H1 (cell line): ENCODE data around the gene CACNA2D4. TPM values are rescaled to one million over a fixed set of nuclear protein-coding genes. Genes with fewer than 3 reads are reported as not detected.

Experiments
- ATF2 ChIP-seq: IDR thresholded peaks from 2 replicates; pipeline ENCODE4 v1.6.1; 2012; ENCODE audit warnings: low read length, inconsistent platforms
- BCL11A ChIP-seq, 2 experiments: IDR thresholded peaks; one replicate each; pipeline ENCODE4 v1.6.1; 2011; ENCODE audit warnings: low read depth in 2 of 2, low read length in 2 of 2, mild to moderate bottlenecking in 2 of 2
- CEBPB ChIP-seq: IDR thresholded peaks from 2 replicates; pipeline ENCODE4 v1.6.1; 2012; ENCODE audit warnings: low read depth, low read length
- CHD1 ChIP-seq: IDR thresholded peaks from 2 replicates; pipeline ENCODE4 v1.6.1; 2012; ENCODE audit warnings: low read depth, low read length, improper control_type of control experiment
- JUN ChIP-seq: IDR thresholded peaks from 2 replicates; pipeline ENCODE4 v1.6.1; 2011; ENCODE audit warnings: low read depth, mild to moderate bottlenecking, improper control_type of control experiment, low read length
- RAD21 ChIP-seq, 2 experiments: IDR thresholded peaks in 1 of 2; conservative IDR thresholded peaks in 1 of 2; 2 replicates each; pipeline ENCODE4 v1.6.1; 2011; ENCODE audit warnings: low read depth in 2 of 2, low read length in 2 of 2, improper control_type of control experiment in 1 of 2, inconsistent platforms in 1 of 2, mild to moderate bottlenecking in 1 of 2, moderate library complexity in 1 of 2
- RFX5 ChIP-seq: IDR thresholded peaks from 2 replicates; pipeline ENCODE4 v1.6.1; 2011; ENCODE audit warnings: low read depth, low read length, improper control_type of control experiment, borderline replicate concordance
- TBP ChIP-seq: IDR thresholded peaks from 2 replicates; pipeline ENCODE4 v1.6.1; 2011; ENCODE audit warnings: low read depth, low read length, improper control_type of control experiment
- polyA plus RNA-seq, 7 experiments: library from polyadenylated mRNA; depleted of rRNA in 3 of 7; stranded (reverse) in 5 of 7; unstranded in 2 of 7; fragments of >200 nt in 5 of 7; fragments of 200-250 nt in 2 of 7; gene quantifications; 1 replicate in 5 of 7; 2 replicates in 1 of 7; 4 replicates in 1 of 7; pipeline versions ENCODE4 v1.2.1 to v1.2.3, GENCODE V29; 2011 to 2013; ENCODE audit warnings: missing spikeins in 2 of 7, mixed read lengths in 2 of 7
- total RNA-seq: library from RNA; stranded (reverse); fragmentation: NEBNext Ultra II Directional; extraction: Animal tissue kit (Norgen Biotek cat#: 25700); gene quantifications from 2 replicates; pipeline ENCODE4 v1.2.1, GENCODE V29; 2021

CACNA2D4 gene
- total and polyA plus RNA-seq, 2 of the 8 experiments (the other 6 are each of a cell fraction or from before 2014, with no cell fraction given), result 0.44 to 0.88 TPM

- TF ChIP-seq RAD21 (IDR thresholded peaks at IDR 0.05 in 1 of 2, conservative IDR thresholded peaks at IDR 0.05 in 1 of 2; ENCODE audit: low read depth in 2 of 2, low read length in 2 of 2) (no peak), ATF2 (no peak), JUN (no peak), BCL11A (IDR thresholded peaks at IDR 0.05; ENCODE audit: low read depth in 2 of 2, low read length in 2 of 2) (no peak), CEBPB (no peak), RFX5 (no peak), CHD1 (no peak), TBP (no peak)
Measured at GRCh38 chr12:1937481-1938224, 19.2 kb upstream of the CACNA2D4 start (continued).
